Measurements from ENCODE around the gene FOXK1.

The FOXK1 gene

DNA sequence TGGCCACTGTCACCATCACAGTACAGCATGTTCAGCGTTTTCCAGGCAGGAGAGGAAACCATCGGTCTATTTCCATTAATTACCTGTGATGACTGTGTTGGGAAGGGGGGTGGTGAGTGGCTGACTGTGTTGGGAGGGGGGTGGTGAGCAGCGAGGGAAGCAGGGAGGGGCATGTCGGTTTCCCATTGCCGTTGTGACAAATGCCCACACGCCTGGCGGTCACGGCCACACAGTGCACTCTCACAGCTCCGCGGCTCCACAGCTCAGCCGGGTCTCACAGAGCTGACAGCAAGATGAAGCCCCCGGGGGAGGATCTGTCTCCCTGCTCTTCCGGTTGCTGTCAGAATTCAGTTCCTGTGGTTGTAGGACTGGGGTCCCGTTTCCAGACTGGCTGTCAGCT, 132.3 kb downstream of the FOXK1 start:
- Histone ChIP-seq H3K27me3 (ENCODE audit: control insufficient read depth, insufficient read depth, low read length) (peaks cover 2% of the 10 kb centered on the region), H3K27ac (ENCODE audit: low read depth, low read length) (no peak overlapping the region), H3K4me3 (ENCODE audit: low read length) (no peak overlapping the region), H3K36me3 (ENCODE audit: control insufficient read depth, insufficient read depth, low read length) (no peaks in the 10 kb centered on the region), H3K4me1 (ENCODE audit: control insufficient read depth, insufficient read depth, low read length) (no peaks in the 10 kb centered on the region), H3K9ac (ENCODE audit: low read length) (no peak overlapping the region)

DNA sequence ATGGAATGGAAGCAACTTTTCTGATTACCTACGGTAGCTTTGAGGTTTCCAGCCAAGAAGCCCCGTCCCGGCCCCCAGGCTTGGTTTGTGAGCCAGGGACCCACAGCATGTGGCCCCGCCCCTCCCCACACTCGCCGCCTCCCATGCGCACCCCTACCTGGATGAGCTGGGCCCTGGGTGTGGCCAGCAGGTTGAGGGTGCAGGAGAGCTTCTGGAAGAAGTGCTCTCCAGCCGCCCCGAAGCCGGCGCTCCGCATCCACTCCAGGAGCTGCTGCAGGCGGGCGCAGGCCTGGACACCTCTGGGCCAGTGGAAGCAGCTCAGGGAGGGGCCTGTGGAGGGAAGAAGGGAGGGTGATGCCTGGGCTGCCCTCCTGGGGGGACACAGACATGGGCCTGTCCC, 133.0 kb downstream of the FOXK1 start:
- H3K4me3 ChIP-seq (ENCODE audit: low read length), result no peak overlapping the region
- H3K4me1 ChIP-seq (ENCODE audit: control insufficient read depth, insufficient read depth, low read length), result no peaks in the 10 kb centered on the region
- H3K9ac ChIP-seq (ENCODE audit: low read length), result no peak overlapping the region
- H3K27ac ChIP-seq (ENCODE audit: low read depth, low read length), result no peak overlapping the region
- H3K36me3 ChIP-seq (ENCODE audit: control insufficient read depth, insufficient read depth, low read length), result no peaks in the 10 kb centered on the region
- peaks cover 2% of the 10 kb centered on the region for H3K27me3 ChIP-seq (ENCODE audit: control insufficient read depth, insufficient read depth, low read length)

GRCh38 chr7:4815609-4816418, 133.7 kb downstream of the FOXK1 start:
- Histone ChIP-seq H3K36me3 (ENCODE audit: control insufficient read depth, insufficient read depth, low read length) (no peaks in the 10 kb centered on the region), H3K27me3 (ENCODE audit: control insufficient read depth, insufficient read depth, low read length) (peaks cover 2% of the 10 kb centered on the region), H3K9ac (ENCODE audit: low read length) (no peak overlapping the region), H3K27ac (ENCODE audit: low read depth, low read length) (no peak overlapping the region), H3K4me3 (ENCODE audit: low read length) (no peak overlapping the region), H3K4me1 (ENCODE audit: control insufficient read depth, insufficient read depth, low read length) (no peaks in the 10 kb centered on the region)

GRCh38 chr7:4816419-4817080, 134.5 kb downstream of the FOXK1 start:
- Histone ChIP-seq H3K27me3 (ENCODE audit: control insufficient read depth, insufficient read depth, low read length) (peaks cover 2% of the 10 kb centered on the region), H3K4me3 (ENCODE audit: low read length) (no peak overlapping the region), H3K27ac (ENCODE audit: low read depth, low read length) (no peak overlapping the region), H3K36me3 (ENCODE audit: control insufficient read depth, insufficient read depth, low read length) (no peaks in the 10 kb centered on the region), H3K9ac (ENCODE audit: low read length) (no peak overlapping the region), H3K4me1 (ENCODE audit: control insufficient read depth, insufficient read depth, low read length) (no peaks in the 10 kb centered on the region)

GRCh38 chr7:4817178-4817901, 135.2 kb downstream of the FOXK1 start:
- no peak overlapping the region for H3K27ac ChIP-seq (ENCODE audit: low read depth, low read length)
- H3K4me1 ChIP-seq (ENCODE audit: control insufficient read depth, insufficient read depth, low read length), result no peaks in the 10 kb centered on the region
- no peaks in the 10 kb centered on the region for H3K36me3 ChIP-seq (ENCODE audit: control insufficient read depth, insufficient read depth, low read length)
- no peak overlapping the region for H3K9ac ChIP-seq (ENCODE audit: low read length)
- H3K4me3 ChIP-seq (ENCODE audit: low read length), result no peak overlapping the region
- H3K27me3 ChIP-seq (ENCODE audit: control insufficient read depth, insufficient read depth, low read length), result peaks cover 2% of the 10 kb centered on the region

- H3K4me3 ChIP-seq (ENCODE audit: low read length), result no peak overlapping the region
- no peak overlapping the region for H3K9ac ChIP-seq (ENCODE audit: low read length)
- no peaks in the 10 kb centered on the region for H3K36me3 ChIP-seq (ENCODE audit: control insufficient read depth, insufficient read depth, low read length)
- H3K27ac ChIP-seq (ENCODE audit: low read depth, low read length), result no peak overlapping the region
- no peaks in the 10 kb centered on the region for H3K4me1 ChIP-seq (ENCODE audit: control insufficient read depth, insufficient read depth, low read length)
- H3K27me3 ChIP-seq (ENCODE audit: control insufficient read depth, insufficient read depth, low read length), result no peaks in the 10 kb centered on the region
These were observed 136.1 kb downstream of the FOXK1 start for GRCh38 chr7:4818000-4818794.

DNA sequence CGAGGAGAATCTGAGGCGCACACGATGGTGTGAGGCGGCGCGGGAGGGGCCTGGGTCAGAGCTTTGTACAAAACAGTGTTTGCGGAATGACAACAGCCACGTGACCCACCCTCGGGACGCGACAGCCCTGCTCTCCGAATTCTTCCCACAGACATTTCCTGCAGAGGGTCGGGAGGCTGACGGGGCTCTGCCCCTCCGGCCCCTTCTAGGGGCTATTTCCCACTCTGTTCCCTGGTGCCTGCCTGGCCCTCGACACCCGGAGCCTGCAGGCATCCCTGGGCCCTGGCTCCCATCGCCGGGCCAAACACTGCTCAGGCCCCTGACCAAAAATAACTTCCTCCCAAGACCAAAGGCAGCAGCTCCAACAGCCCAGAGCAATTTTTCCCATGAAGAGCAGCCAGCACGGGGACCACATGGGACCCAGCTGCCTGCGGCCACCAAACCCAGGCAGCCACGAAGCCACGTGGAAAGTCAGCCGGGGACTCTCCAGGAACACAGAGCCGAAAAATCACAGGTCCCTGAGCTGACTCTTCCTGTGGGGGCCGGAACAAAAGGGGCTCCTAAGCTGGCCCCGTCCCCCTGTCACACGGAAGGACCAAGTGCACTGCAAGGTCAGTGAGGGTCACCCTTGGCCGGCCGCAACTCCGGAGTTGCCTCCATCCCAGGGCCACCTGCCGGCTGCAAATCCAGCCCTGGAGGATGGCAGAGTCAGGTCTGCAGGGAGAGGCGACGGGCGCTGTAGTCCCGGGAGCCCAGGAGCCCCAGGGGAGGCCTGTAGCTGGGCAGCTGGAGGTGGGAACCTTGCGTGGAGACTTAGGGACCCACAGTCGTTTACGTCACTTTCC, 137.7 kb downstream of the FOXK1 start:
- no peak overlapping the region for H3K4me3 ChIP-seq (ENCODE audit: low read length)
- H3K36me3 ChIP-seq (ENCODE audit: control insufficient read depth, insufficient read depth, low read length), result no peaks in the 10 kb centered on the region
- no peaks in the 10 kb centered on the region for H3K27me3 ChIP-seq (ENCODE audit: control insufficient read depth, insufficient read depth, low read length)
- no peak overlapping the region for H3K9ac ChIP-seq (ENCODE audit: low read length)
- no peaks in the 10 kb centered on the region for H3K4me1 ChIP-seq (ENCODE audit: control insufficient read depth, insufficient read depth, low read length)
- H3K27ac ChIP-seq (ENCODE audit: low read depth, low read length), result no peak overlapping the region

DNA sequence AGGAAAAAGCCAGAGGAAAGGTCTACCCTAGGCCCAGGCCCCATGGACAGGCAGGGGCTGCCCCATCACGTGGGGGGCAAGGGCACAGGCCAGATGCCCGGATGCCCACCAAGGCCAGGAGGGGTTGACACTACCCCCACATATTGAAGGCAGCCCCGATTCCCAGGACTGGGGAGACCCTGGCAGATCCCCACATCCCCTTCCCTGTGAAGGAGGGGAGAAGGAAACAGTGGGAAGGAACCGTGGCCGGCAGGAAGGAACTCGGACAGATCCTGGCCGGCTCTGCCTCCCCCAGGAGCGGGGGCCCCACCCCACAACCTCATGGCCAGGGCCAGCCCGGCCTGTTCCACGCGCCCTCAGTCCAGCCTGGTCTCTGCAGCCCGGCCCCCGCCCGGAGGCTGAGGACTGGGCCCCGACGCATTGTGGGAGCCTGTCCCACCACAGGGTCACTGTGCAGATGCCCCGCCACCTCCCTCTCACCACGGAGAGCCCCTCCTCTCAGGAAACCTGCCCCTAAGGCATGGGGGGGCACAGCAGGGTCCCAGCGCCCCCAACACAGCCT, 138.4 kb downstream of the FOXK1 start:
- H3K36me3 ChIP-seq (ENCODE audit: control insufficient read depth, insufficient read depth, low read length), result no peaks in the 10 kb centered on the region
- no peak overlapping the region for H3K27ac ChIP-seq (ENCODE audit: low read depth, low read length)
- H3K4me3 ChIP-seq (ENCODE audit: low read length), result no peak overlapping the region
- H3K27me3 ChIP-seq (ENCODE audit: control insufficient read depth, insufficient read depth, low read length), result no peaks in the 10 kb centered on the region
- no peaks in the 10 kb centered on the region for H3K4me1 ChIP-seq (ENCODE audit: control insufficient read depth, insufficient read depth, low read length)
- no peak overlapping the region for H3K9ac ChIP-seq (ENCODE audit: low read length)
